ENCODE data around the gene FFAR2. TPM values are rescaled to one million over a fixed set of nuclear protein-coding genes. Genes with fewer than 3 reads are reported as not detected.
"Not testable (repeated sequence)": the region's sequence is repeated elsewhere in the genome, so short reads cannot be mapped to it uniquely, and the experiment has no call there.

FFAR2 gene
- total RNA-seq, 1 donor from 2014 or later: 1.9 TPM

DNA sequence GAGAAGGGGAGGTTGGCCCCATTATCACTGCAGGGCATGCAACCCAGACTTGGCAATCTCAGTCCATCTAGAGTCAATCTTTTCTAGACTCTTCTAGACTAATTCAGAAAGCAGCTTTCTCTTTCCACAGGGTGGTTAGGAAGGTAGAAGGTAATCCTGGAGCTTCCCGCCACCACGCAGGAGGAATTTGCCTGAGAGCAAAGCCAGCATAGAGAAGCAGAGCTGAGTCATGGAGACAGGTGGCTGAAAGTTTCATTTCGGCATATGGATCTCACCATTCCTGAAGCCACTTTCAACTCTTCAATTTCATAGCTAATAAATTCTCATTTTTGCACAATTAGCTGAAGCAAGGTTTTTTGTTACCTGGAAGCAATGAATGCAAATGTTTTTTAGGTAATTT, 29.0 kb upstream of the FFAR2 start:
- Mint-ChIP-seq H3K4me1 (ENCODE audit: low read depth) (peaks cover 18% of the 10 kb centered on the region), H3K4me3 (ENCODE audit: low read depth) (no peak overlapping the region), H3K9me3 (ENCODE audit: low read depth) (no peaks in the 10 kb centered on the region), H3K27ac (no peak overlapping the region), H3K27me3 (peaks cover 23% of the 10 kb centered on the region), H3K36me3 (ENCODE audit: insufficient read depth) (no peaks in the 10 kb centered on the region)
- TF ChIP-seq, protein P1, sequence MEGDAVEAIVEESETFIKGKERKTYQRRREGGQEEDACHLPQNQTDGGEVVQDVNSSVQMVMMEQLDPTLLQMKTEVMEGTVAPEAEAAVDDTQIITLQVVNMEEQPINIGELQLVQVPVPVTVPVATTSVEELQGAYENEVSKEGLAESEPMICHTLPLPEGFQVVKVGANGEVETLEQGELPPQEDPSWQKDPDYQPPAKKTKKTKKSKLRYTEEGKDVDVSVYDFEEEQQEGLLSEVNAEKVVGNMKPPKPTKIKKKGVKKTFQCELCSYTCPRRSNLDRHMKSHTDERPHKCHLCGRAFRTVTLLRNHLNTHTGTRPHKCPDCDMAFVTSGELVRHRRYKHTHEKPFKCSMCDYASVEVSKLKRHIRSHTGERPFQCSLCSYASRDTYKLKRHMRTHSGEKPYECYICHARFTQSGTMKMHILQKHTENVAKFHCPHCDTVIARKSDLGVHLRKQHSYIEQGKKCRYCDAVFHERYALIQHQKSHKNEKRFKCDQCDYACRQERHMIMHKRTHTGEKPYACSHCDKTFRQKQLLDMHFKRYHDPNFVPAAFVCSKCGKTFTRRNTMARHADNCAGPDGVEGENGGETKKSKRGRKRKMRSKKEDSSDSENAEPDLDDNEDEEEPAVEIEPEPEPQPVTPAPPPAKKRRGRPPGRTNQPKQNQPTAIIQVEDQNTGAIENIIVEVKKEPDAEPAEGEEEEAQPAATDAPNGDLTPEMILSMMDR (IDR thresholded peaks at IDR 0.05; ENCODE audit: unreplicated experiment): no peak
- DNase-seq (ENCODE audit: low spot score, unreplicated experiment): no peak

DNA sequence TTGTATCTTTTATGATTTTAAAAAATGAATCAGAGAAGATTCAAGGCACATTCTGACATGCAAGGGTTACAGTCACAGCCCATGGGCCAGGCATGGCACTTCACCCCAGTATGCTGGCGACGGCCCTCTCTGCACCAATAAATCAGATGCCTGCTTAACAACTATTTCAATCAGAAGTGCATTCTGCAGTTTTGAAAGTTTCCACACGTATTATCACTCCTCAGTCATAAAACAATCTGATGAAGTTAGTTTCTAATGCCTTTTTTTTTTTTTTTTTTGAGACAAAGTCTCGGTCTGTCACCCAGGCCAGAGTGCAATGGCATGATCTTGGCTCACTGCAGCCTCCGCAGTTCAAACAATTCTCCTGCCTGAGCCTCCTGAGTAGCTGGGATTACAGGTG, 28.3 kb upstream of the FFAR2 start:
- H3K27ac Mint-ChIP-seq: no peak overlapping the region
- TF ChIP-seq, protein P1 (IDR thresholded peaks at IDR 0.05; ENCODE audit: unreplicated experiment): no peak
- DNase-seq (ENCODE audit: low spot score, unreplicated experiment): no peak
- H3K4me3 Mint-ChIP-seq (ENCODE audit: low read depth): no peak overlapping the region
- peaks cover 19% of the 10 kb centered on the region for H3K4me1 Mint-ChIP-seq (ENCODE audit: low read depth)
- no peaks in the 10 kb centered on the region for H3K36me3 Mint-ChIP-seq (ENCODE audit: insufficient read depth)
- no peaks in the 10 kb centered on the region for H3K9me3 Mint-ChIP-seq (ENCODE audit: low read depth)
- peaks cover 23% of the 10 kb centered on the region for H3K27me3 Mint-ChIP-seq

DNA sequence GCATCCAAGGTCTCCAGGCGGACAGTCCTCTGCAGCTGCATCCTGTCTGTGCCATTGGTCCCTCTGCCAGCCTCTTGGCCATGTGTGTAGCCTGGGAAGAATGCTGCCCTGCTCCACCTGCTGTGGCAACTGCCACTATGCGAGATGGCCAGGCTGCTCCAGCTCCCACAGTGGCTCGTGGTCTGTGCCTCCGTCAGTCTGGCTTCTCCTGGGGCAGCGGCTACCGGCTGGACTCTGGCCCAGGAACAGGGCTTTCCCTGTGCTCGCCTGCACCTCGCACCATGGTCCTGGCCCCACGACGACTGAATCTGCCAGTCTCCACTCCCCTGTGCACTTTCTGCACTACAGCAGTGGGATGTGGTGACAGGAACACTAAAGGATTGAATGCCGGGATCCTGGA, 26.7 kb upstream of the FFAR2 start:
- no peak overlapping the region for H3K4me3 Mint-ChIP-seq (ENCODE audit: low read depth)
- H3K27ac Mint-ChIP-seq: no peak overlapping the region
- H3K27me3 Mint-ChIP-seq: peaks cover 16% of the 10 kb centered on the region
- H3K4me1 Mint-ChIP-seq (ENCODE audit: low read depth): peaks cover 20% of the 10 kb centered on the region
- no peaks in the 10 kb centered on the region for H3K9me3 Mint-ChIP-seq (ENCODE audit: low read depth)
- DNase-seq (ENCODE audit: low spot score, unreplicated experiment): no peak
- no peaks in the 10 kb centered on the region for H3K36me3 Mint-ChIP-seq (ENCODE audit: insufficient read depth)
- TF ChIP-seq, protein P1 (IDR thresholded peaks at IDR 0.05; ENCODE audit: unreplicated experiment): no peak

DNA sequence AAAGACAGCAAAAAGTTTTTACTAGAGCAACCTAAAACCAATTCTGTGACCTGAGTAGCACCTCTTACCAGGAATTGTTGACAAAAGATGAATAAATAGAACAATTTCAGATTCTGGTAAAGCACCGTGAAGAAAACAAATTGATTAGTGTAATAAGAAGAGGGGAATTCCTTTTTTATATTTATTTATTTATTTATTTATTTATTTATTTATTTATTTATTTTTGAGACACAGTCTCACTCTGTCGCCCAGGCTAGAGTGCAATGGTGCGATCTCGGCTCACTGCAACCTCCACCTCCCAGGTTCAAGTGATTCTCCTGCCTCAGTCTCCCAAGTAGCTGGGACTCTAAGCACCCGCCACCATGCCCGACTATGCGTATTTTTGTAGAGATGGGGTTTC, 24.7 kb upstream of the FFAR2 start:
- H3K36me3 Mint-ChIP-seq (ENCODE audit: insufficient read depth); DNase-seq (ENCODE audit: low spot score, unreplicated experiment); H3K9me3 Mint-ChIP-seq (ENCODE audit: low read depth); H3K27ac Mint-ChIP-seq; H3K27me3 Mint-ChIP-seq; H3K4me3 Mint-ChIP-seq (ENCODE audit: low read depth): not testable (repeated sequence)
- H3K4me1 Mint-ChIP-seq (ENCODE audit: low read depth): peaks cover 16% of the 10 kb centered on the region

DNA sequence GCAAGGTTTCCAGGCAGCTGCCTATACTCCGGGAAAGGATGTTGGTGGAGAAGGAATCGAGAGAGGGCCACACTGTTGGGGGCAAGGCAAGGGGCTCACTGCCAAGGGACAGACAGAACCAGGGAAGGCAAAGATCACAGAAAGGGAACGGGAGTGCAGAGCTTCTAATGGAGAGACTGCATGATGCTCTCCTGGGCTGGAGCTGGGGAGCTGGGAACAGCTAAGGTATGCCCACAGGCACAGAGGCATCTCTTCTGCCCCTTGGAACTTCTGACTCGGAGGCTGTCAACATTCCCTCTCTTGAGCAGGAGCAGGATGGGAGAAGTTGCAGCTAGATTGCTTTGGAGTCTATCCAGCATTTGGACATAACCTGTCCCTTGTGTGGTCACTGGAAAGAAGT, 22.4 kb upstream of the FFAR2 start:
- Mint-ChIP-seq H3K27me3 (no peaks in the 10 kb centered on the region), H3K9me3 (ENCODE audit: low read depth) (peaks cover 2% of the 10 kb centered on the region), H3K27ac (peak overlapping the region; percentile 76), H3K36me3 (ENCODE audit: insufficient read depth) (no peaks in the 10 kb centered on the region), H3K4me3 (ENCODE audit: low read depth) (no peak overlapping the region), H3K4me1 (ENCODE audit: low read depth) (peaks cover 11% of the 10 kb centered on the region)
- no peak for DNase-seq (ENCODE audit: low spot score, unreplicated experiment)
- TF ChIP-seq, protein P1 (IDR thresholded peaks at IDR 0.05; ENCODE audit: unreplicated experiment): no peak

DNA sequence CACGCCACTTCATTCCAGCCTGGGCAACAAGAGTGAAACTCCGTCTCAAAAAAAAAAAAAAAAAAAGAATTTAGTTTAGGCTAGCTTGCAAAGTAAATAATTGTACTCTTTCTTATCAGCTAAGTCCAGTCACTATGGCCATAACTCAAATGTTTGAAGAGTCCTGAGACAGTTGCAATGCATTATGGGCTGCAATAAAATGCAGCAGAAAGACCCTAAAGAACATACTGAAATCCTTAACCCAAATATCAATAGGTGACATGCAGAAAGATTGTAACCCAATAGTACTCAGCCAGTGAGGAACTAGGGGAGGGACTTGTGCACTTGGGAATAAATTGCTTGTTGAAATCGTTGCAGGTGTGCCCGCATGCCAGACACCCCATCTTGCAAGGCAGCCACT, 20.9 kb upstream of the FFAR2 start:
- Mint-ChIP-seq H3K27ac (peak overlapping the region; percentile 74), H3K27me3 (peaks cover 3% of the 10 kb centered on the region), H3K4me3 (ENCODE audit: low read depth) (peak overlapping the region; percentile 5)

More for the DNA sequence above, 20.9 kb upstream of the FFAR2 start:
- no peaks in the 10 kb centered on the region for H3K36me3 Mint-ChIP-seq (ENCODE audit: insufficient read depth)
- TF ChIP-seq, protein P1 (IDR thresholded peaks at IDR 0.05; ENCODE audit: unreplicated experiment): no peak
- no peak for DNase-seq (ENCODE audit: low spot score, unreplicated experiment)
- H3K4me1 Mint-ChIP-seq (ENCODE audit: low read depth): peaks cover 11% of the 10 kb centered on the region
- peaks cover 11% of the 10 kb centered on the region for H3K9me3 Mint-ChIP-seq (ENCODE audit: low read depth)
